NOMO-1 treated with DMSO at 0.1 percent for 48 hours (cell line): ENCODE measurements around the gene ACAA1.
"Not testable (repeated sequence)": the region's sequence is repeated elsewhere in the genome, so short reads cannot be mapped to it uniquely, and the experiment has no call there.

Experiments used
- DNase-seq: peaks from one replicate; lab custom pipeline; 2025; ENCODE audit not compliant: unreplicated experiment; lab: John Stamatoyannopoulos, UW

ACAA1 gene

GRCh38 chr3:38083871-38084333, 53.0 kb downstream of the ACAA1 start:
- no peak for DNase-seq

DNA sequence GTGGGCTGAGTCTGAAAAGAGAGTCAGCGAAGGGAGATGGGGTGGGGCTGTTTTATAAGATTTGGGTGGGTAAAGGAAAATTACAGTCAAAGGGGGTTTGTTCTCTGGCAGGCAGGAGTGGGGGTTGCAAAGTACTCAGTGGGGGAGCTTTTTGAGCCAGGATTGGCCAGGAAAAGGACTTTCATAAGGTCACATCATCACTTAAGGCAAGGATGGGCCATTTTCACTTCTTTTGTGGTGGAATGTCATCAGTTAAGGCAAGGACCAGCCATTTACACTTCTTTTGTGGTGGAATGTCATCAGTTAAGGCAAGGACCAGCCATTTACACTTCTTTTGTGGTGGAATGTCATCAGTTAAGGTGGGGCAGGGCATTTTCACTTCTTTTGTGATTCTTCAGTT, 53.7 kb downstream of the ACAA1 start:
- not testable (repeated sequence) for DNase-seq

GRCh38 chr3:38082296-38082695, 54.6 kb downstream of the ACAA1 start:
- DNase-seq = not testable (repeated sequence)

DNA sequence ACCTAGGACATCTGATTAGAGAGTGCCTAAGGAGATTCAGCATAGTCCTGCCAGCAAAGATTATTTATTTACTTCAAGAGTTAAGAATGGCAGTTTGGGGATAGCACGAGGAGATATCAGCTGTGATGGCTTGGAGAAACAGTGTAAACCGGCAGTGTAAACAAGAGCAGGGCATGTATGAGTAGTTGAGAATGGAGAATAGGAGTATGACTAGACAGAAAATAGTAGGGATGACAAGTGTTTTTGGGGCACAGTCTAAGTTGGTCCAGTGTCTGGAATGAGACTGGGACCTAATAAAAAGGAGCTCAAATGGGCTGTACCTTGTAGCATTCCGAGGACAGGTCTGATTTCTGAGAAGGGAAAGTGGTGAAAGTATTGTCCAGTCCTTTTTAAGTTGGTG, 59.9 kb downstream of the ACAA1 start:
- not testable (repeated sequence) for DNase-seq
